PC-3 (cell line): Measurements from ENCODE around the gene MAPK4. TPM values are rescaled to one million over a fixed set of nuclear protein-coding genes. Genes with fewer than 3 reads are reported as not detected.

Experiments
- ATAC-seq: fragments of 200-7000 bp; cut with Tn5 transposase; 2 replicates; pipeline ENCODE4 v1.9.1; 2020; ENCODE audit warnings: mild to moderate bottlenecking, moderate library complexity
- BruUV-seq: library from RNA; stranded (reverse); fragments of 400-500 nt; replicated peaks from 2 replicates; lab custom pipeline; 2021; lab: Mats Ljungman, UMichigan
- CTCF ChIA-PET: fragments of 300-600 bp; sonication (Branson Sonifier 250); formaldehyde crosslinking; loops from one replicate; lab custom pipeline; 2022; ENCODE audit warnings: antibody characterized with exemption; lab: Charles Lee
- POLR2A ChIA-PET: fragments of 300-600 bp; sonication (Branson Sonifier 250); formaldehyde crosslinking; loops from one replicate; lab custom pipeline; 2022; ENCODE audit warnings: antibody characterized with exemption; ENCODE audit not compliant: unreplicated experiment; lab: Charles Lee
- DNase-seq: peaks from one replicate; pipeline ENCODE4 v3.0.0-alpha.2; 2015
- H2AFZ ChIP-seq: fragments of 300-600 bp; sonication (generic); 2 replicates; pipeline ENCODE4 v1.6.0; 2016; ENCODE audit warnings: antibody characterized with exemption, low read length
- H3F3A ChIP-seq: fragments of 300-600 bp; sonication (generic); one replicate; pipeline ENCODE4 v1.6.0; 2017; ENCODE audit warnings: antibody characterized with exemption, low read length, control low read depth, mild to moderate bottlenecking; ENCODE audit not compliant: unreplicated experiment
- H3K27ac ChIP-seq: fragments of 300-600 bp; sonication (generic); 2 replicates; pipeline ENCODE4 v1.5.1; 2016; ENCODE audit warnings: mild to moderate bottlenecking, low read length
- H3K27me3 ChIP-seq: fragments of 300-600 bp; sonication (generic); 2 replicates; pipeline ENCODE4 v1.6.1; 2016; ENCODE audit warnings: low read length, mixed read lengths
- H3K36me3 ChIP-seq: fragments of 300-600 bp; sonication (generic); 2 replicates; pipeline ENCODE4 v1.6.1; 2016; ENCODE audit warnings: low read depth, mixed run types, low read length, mixed read lengths
- H3K4me1 ChIP-seq: fragments of 300-600 bp; sonication (generic); 2 replicates; pipeline ENCODE4 v1.5.1; 2016; ENCODE audit warnings: low read length; ENCODE audit not compliant: insufficient read depth
- H3K4me2 ChIP-seq: fragments of 300-600 bp; sonication (generic); 2 replicates; pipeline ENCODE4 v1.6.0; 2016; ENCODE audit warnings: low read length
- H3K4me3 ChIP-seq: fragments of 300-600 bp; sonication (generic); 2 replicates; pipeline ENCODE4 v1.5.1; 2016; ENCODE audit warnings: mild to moderate bottlenecking, low read length, mixed read lengths
- H3K79me2 ChIP-seq: fragments of 300-600 bp; sonication (generic); 2 replicates; pipeline ENCODE4 v1.6.1; 2017; ENCODE audit warnings: low read length, mixed read lengths
- H3K9ac ChIP-seq: fragments of 300-600 bp; sonication (generic); 2 replicates; pipeline ENCODE4 v1.6.0; 2016; ENCODE audit warnings: mild to moderate bottlenecking, low read length
- H3K9me2 ChIP-seq: fragments of 300-600 bp; sonication (generic); replicated peaks from 2 replicates; pipeline ENCODE4 v1.6.1; 2016; ENCODE audit warnings: mixed run types, low read length, mixed read lengths
- H3K9me3 ChIP-seq: fragments of 300-600 bp; sonication (generic); 2 replicates; pipeline ENCODE4 v1.6.1; 2016; ENCODE audit warnings: low read length, mixed read lengths
- H4K20me1 ChIP-seq: fragments of 300-600 bp; sonication (generic); 2 replicates; pipeline ENCODE4 v1.6.1; 2016; ENCODE audit warnings: low read length, mixed read lengths
- CTCF ChIP-seq: fragments of 300-600 bp; sonication (generic); conservative IDR thresholded peaks from 2 replicates; pipeline ENCODE4 v1.5.1; 2017; ENCODE audit warnings: antibody characterized with exemption, low read depth, mild to moderate bottlenecking, low read length
- EZH2 ChIP-seq: fragments of 300-600 bp; sonication (generic); IDR thresholded peaks from one replicate; pipeline ENCODE4 v1.6.1; 2017; ENCODE audit warnings: antibody characterized with exemption, mild to moderate bottlenecking, low read length; ENCODE audit not compliant: unreplicated experiment
- EZH2phosphoT487 ChIP-seq: fragments of 300-600 bp; sonication (generic); IDR thresholded peaks from 2 replicates; pipeline ENCODE4 v1.6.1; 2018; ENCODE audit warnings: mild to moderate bottlenecking, antibody characterized with exemption, low read length, borderline replicate concordance
- intact Hi-C: fragments of 100-400 bp; cut with micrococcal nuclease; formaldehyde crosslinking; loops from 2 replicates; pipeline ENCODE4 v1.9.0; 2023
- total RNA-seq: library from RNA; depleted of rRNA; stranded (reverse); fragments of >200 nt; gene quantifications from 2 replicates; pipeline ENCODE4 v1.2.3, GENCODE V29; 2014

MAPK4 gene
- total RNA-seq, 1 experiment from 2014 or later = not detected

- no peak for DNase-seq
- no peaks in the 10 kb centered on the region for H3K79me2 ChIP-seq
- no peaks in the 10 kb centered on the region for H3K9me2 ChIP-seq
- no peak for ATAC-seq
- intact Hi-C loops = no loop called here
- H3K4me3 ChIP-seq = no peak overlapping the region
- no peaks in the 10 kb centered on the region for H4K20me1 ChIP-seq
- no peak for TF ChIP-seq EZH2phosphoT487
- no peaks in the 10 kb centered on the region for H3K9me3 ChIP-seq
- H2AFZ ChIP-seq = no peak overlapping the region
- H3K36me3 ChIP-seq = no peaks in the 10 kb centered on the region
- POLR2A ChIA-PET = no interaction called here
- H3K9ac ChIP-seq = no peak overlapping the region
- no peak overlapping the region for H3K4me2 ChIP-seq
- CTCF ChIA-PET = no interaction called here
- no peaks in the 10 kb centered on the region for H3K4me1 ChIP-seq
- no peak overlapping the region for H3K27ac ChIP-seq
- no peaks in the 10 kb centered on the region for H3F3A ChIP-seq
- peaks cover 9% of the 10 kb centered on the region; the same call in 1 of the 2 replicates for H3K27me3 ChIP-seq
- no TSS peak for BruUV-seq
Observed at GRCh38 chr18:50579061-50579774, 19.3 kb downstream of the MAPK4 start.

GRCh38 chr18:50581517-50581916 is 21.6 kb downstream of the MAPK4 start:
- intact Hi-C loops = no loop called here
- Histone ChIP-seq H3F3A (no peaks in the 10 kb centered on the region), H3K79me2 (no peaks in the 10 kb centered on the region), H3K9me2 (no peaks in the 10 kb centered on the region), H2AFZ (no peak overlapping the region), H4K20me1 (no peaks in the 10 kb centered on the region), H3K27ac (no peak overlapping the region), H3K36me3 (no peaks in the 10 kb centered on the region), H3K4me1 (no peaks in the 10 kb centered on the region), H3K4me2 (no peak overlapping the region), H3K9me3 (no peaks in the 10 kb centered on the region), H3K9ac (no peak overlapping the region), H3K27me3 (no peaks in the 10 kb centered on the region), H3K4me3 (no peak overlapping the region)
- no peak for TF ChIP-seq EZH2
- TF ChIP-seq EZH2phosphoT487 = no peak
- no peak for TF ChIP-seq CTCF
- DNase-seq = no peak
- CTCF ChIA-PET = no interaction called here
- BruUV-seq = no TSS peak
- POLR2A ChIA-PET = no interaction called here
- no peak for ATAC-seq

GRCh38 chr18:50582500-50582899 is 22.6 kb downstream of the MAPK4 start:
- H3K79me2 ChIP-seq = no peaks in the 10 kb centered on the region
- no peaks in the 10 kb centered on the region for H3K27me3 ChIP-seq
- no peak overlapping the region for H3K4me2 ChIP-seq
- H3K9me3 ChIP-seq = no peaks in the 10 kb centered on the region
- no peaks in the 10 kb centered on the region for H4K20me1 ChIP-seq
- H2AFZ ChIP-seq = no peak overlapping the region
- H3K36me3 ChIP-seq = no peaks in the 10 kb centered on the region
- TF ChIP-seq CTCF (no peak), EZH2phosphoT487 (no peak), EZH2 (no peak)
- no peak overlapping the region for H3K27ac ChIP-seq
- intact Hi-C loops = no loop called here
- no peaks in the 10 kb centered on the region for H3F3A ChIP-seq
- ATAC-seq = no peak
- CTCF ChIA-PET = no interaction called here
- H3K9ac ChIP-seq = no peak overlapping the region
- no peak overlapping the region for H3K4me3 ChIP-seq
- no peaks in the 10 kb centered on the region for H3K4me1 ChIP-seq
- no peaks in the 10 kb centered on the region for H3K9me2 ChIP-seq
- no TSS peak for BruUV-seq
- POLR2A ChIA-PET = no interaction called here
- DNase-seq = no peak
